PC-9 (cell line): ENCODE measurements around the gene STARD13. TPM values are rescaled to one million over a fixed set of nuclear protein-coding genes. Genes with fewer than 3 reads are reported as not detected.

Experiments used
- BruUV-seq: library from RNA; stranded (reverse); fragments of 400-500 nt; replicated peaks from 2 replicates; lab custom pipeline; 2021; lab: Mats Ljungman, UMichigan
- CTCF ChIA-PET: fragments of 300-600 bp; sonication (Branson Sonifier 250); formaldehyde crosslinking; loops from one replicate; lab custom pipeline; 2022; ENCODE audit warnings: antibody characterized with exemption; lab: Charles Lee
- POLR2A ChIA-PET: fragments of 300-600 bp; sonication (Branson Sonifier 250); formaldehyde crosslinking; loops from one replicate; lab custom pipeline; 2022; ENCODE audit warnings: antibody characterized with exemption; ENCODE audit not compliant: unreplicated experiment; lab: Charles Lee
- DNase-seq, 2 experiments: peaks; one replicate each; pipeline versions ENCODE4 v3.0.0 to v3.0.0-alpha.2; 2015 to 2022; ENCODE audit warnings: mixed read lengths in 1 of 2
- H2AFZ ChIP-seq: fragments of 200-600 bp; sonication (generic); 2 replicates; pipeline ENCODE4 v1.8.1; 2017; ENCODE audit warnings: antibody characterized with exemption
- H3F3A ChIP-seq: fragments of 200-600 bp; sonication (generic); 2 replicates; pipeline ENCODE4 v1.8.1; 2017; ENCODE audit warnings: antibody characterized with exemption, mild to moderate bottlenecking, low read depth; ENCODE audit not compliant: insufficient read depth
- H3K27ac ChIP-seq: fragments of 200-600 bp; sonication (generic); 2 replicates; pipeline ENCODE4 v1.6.1; 2016; ENCODE audit warnings: mixed run types
- H3K27me3 ChIP-seq: fragments of 200-600 bp; sonication (generic); 2 replicates; pipeline ENCODE4 v1.6.1; 2016; ENCODE audit warnings: low read depth, mixed run types; ENCODE audit not compliant: insufficient read depth
- H3K36me3 ChIP-seq: fragments of 200-600 bp; sonication (generic); 2 replicates; pipeline ENCODE4 v1.6.1; 2016; ENCODE audit warnings: low read depth, mixed run types
- H3K4me1 ChIP-seq: fragments of 200-600 bp; sonication (generic); replicated peaks from 2 replicates; pipeline ENCODE4 v1.6.1; 2016; ENCODE audit warnings: mixed run types; ENCODE audit not compliant: insufficient read depth
- H3K4me2 ChIP-seq: fragments of 200-600 bp; sonication (generic); 2 replicates; pipeline ENCODE4 v1.6.1; 2017; ENCODE audit warnings: mixed run types
- H3K4me3 ChIP-seq: fragments of 200-600 bp; sonication (generic); 2 replicates; pipeline ENCODE4 v1.6.1; 2016; ENCODE audit warnings: mixed run types
- H3K79me2 ChIP-seq: fragments of 200-600 bp; sonication (generic); 2 replicates; pipeline ENCODE4 v1.6.1; 2017; ENCODE audit warnings: low read depth, mixed run types
- H3K9me2 ChIP-seq: fragments of 200-600 bp; sonication (generic); 2 replicates; pipeline ENCODE4 v1.8.1; 2017; ENCODE audit warnings: mild to moderate bottlenecking; ENCODE audit not compliant: insufficient read depth
- H3K9me3 ChIP-seq: fragments of 200-600 bp; sonication (generic); 2 replicates; pipeline ENCODE4 v1.8.1; 2016; ENCODE audit warnings: low read depth; ENCODE audit not compliant: insufficient read depth
- H4K20me1 ChIP-seq: fragments of 200-600 bp; sonication (generic); 2 replicates; pipeline ENCODE4 v1.8.1; 2017; ENCODE audit not compliant: insufficient read depth
- CTCF ChIP-seq: fragments of 200-600 bp; sonication (generic); conservative IDR thresholded peaks from 2 replicates; pipeline ENCODE4 v1.6.1; 2017; ENCODE audit warnings: mixed run types, antibody characterized with exemption, mild to moderate bottlenecking, moderate library complexity
- EZH2 ChIP-seq: fragments of 200-600 bp; sonication (generic); IDR thresholded peaks from 2 replicates; pipeline ENCODE4 v1.8.0; 2017; ENCODE audit warnings: antibody characterized with exemption, low read depth
- intact Hi-C: fragments of 100-400 bp; cut with micrococcal nuclease; formaldehyde crosslinking; loops from one replicate; pipeline ENCODE4 v1.10.0; 2022; ENCODE audit not compliant: unreplicated experiment
- total RNA-seq: library from RNA; stranded (reverse); gene quantifications from 2 replicates; pipeline ENCODE4 v1.2.3, GENCODE V29; 2021

The STARD13 gene
- total RNA-seq, 1 experiment from 2014 or later, result 19.6 TPM

GRCh38 chr13:33331962-33332361 is 46.4 kb upstream of the STARD13 start:
- CTCF ChIA-PET, result no interaction called here
- Histone ChIP-seq H3K79me2 (no peaks in the 10 kb centered on the region), H3K4me2 (no peak overlapping the region), H4K20me1 (no peaks in the 10 kb centered on the region), H3K36me3 (no peaks in the 10 kb centered on the region), H3K4me1 (no peaks in the 10 kb centered on the region), H3F3A (no peaks in the 10 kb centered on the region), H3K4me3 (no peak overlapping the region), H3K9me3 (no peaks in the 10 kb centered on the region), H3K27me3 (no peaks in the 10 kb centered on the region), H2AFZ (no peak overlapping the region), H3K27ac (no peak overlapping the region), H3K9me2 (no peaks in the 10 kb centered on the region)
- POLR2A ChIA-PET, result no interaction called here
- BruUV-seq, result no TSS peak
- no peak for DNase-seq
- intact Hi-C loops, result no loop called here
- TF ChIP-seq EZH2 (no peak), CTCF (no peak)

- no peaks in the 10 kb centered on the region for H4K20me1 ChIP-seq
- no peaks in the 10 kb centered on the region for H3K27me3 ChIP-seq
- intact Hi-C loops, result no loop called here
- no peaks in the 10 kb centered on the region for H3K36me3 ChIP-seq
- no peak overlapping the region for H3K27ac ChIP-seq
- H3F3A ChIP-seq, result no peaks in the 10 kb centered on the region
- H3K79me2 ChIP-seq, result no peaks in the 10 kb centered on the region
- CTCF ChIA-PET, result no interaction called here
- no peak overlapping the region for H3K4me3 ChIP-seq
- H3K4me1 ChIP-seq, result no peaks in the 10 kb centered on the region
- TF ChIP-seq CTCF (no peak), EZH2 (no peak)
- DNase-seq, result no peak
- no peaks in the 10 kb centered on the region for H3K9me2 ChIP-seq
- BruUV-seq, result no TSS peak
- H2AFZ ChIP-seq, result no peak overlapping the region
- H3K4me2 ChIP-seq, result no peak overlapping the region
- H3K9me3 ChIP-seq, result no peaks in the 10 kb centered on the region
- POLR2A ChIA-PET, result no interaction called here
Observed at GRCh38 chr13:33330483-33330882, 44.9 kb upstream of the STARD13 start.

GRCh38 chr13:33328701-33329100 is 43.1 kb upstream of the STARD13 start:
- ChIA-PET POLR2A (no interaction called here), CTCF (no interaction called here)
- H3K9me2 ChIP-seq, result no peaks in the 10 kb centered on the region
- no peaks in the 10 kb centered on the region for H3F3A ChIP-seq
- BruUV-seq, result no TSS peak
- H3K27ac ChIP-seq, result no peak overlapping the region
- H4K20me1 ChIP-seq, result no peaks in the 10 kb centered on the region
- intact Hi-C loops, result no loop called here
- no peak overlapping the region for H2AFZ ChIP-seq
- no peaks in the 10 kb centered on the region for H3K36me3 ChIP-seq
- peak in 1 of 2 experiments; percentile 2 for DNase-seq
- no peak overlapping the region for H3K4me3 ChIP-seq
- no peaks in the 10 kb centered on the region for H3K79me2 ChIP-seq
- H3K4me2 ChIP-seq, result no peak overlapping the region
- H3K9me3 ChIP-seq, result no peaks in the 10 kb centered on the region
- H3K27me3 ChIP-seq, result no peaks in the 10 kb centered on the region
- no peaks in the 10 kb centered on the region for H3K4me1 ChIP-seq
- no peak for TF ChIP-seq CTCF
- no peak for TF ChIP-seq EZH2
